Skeletal muscle tissue (tissue), 4 donors: ENCODE results near the gene PLEKHG5. TPM values are rescaled to one million over a fixed set of nuclear protein-coding genes. Genes with fewer than 3 reads are reported as not detected.

Experiments
- H3K27ac ChIP-seq: one replicate; pipeline ENCODE4 v1.7.0; 2013; ENCODE audit warnings: mild to moderate bottlenecking, low read depth, low read length, inconsistent platforms
- H3K27me3 ChIP-seq, 3 donors: one replicate each; pipeline ENCODE4 v1.7.0; 2013; ENCODE audit warnings: low read length in 3 of 3; ENCODE audit not compliant: control insufficient read depth in 3 of 3, insufficient read depth in 3 of 3
- H3K36me3 ChIP-seq, 3 donors: one replicate each; pipeline ENCODE4 v1.7.0; 2013; ENCODE audit warnings: low read length in 3 of 3; ENCODE audit not compliant: control insufficient read depth in 3 of 3, insufficient read depth in 3 of 3
- H3K4me1 ChIP-seq, 3 donors: one replicate each; pipeline ENCODE4 v1.7.0; 2013; ENCODE audit warnings: low read length in 3 of 3, mild to moderate bottlenecking in 3 of 3; ENCODE audit not compliant: control insufficient read depth in 3 of 3, insufficient read depth in 3 of 3
- H3K4me3 ChIP-seq, 3 donors: one replicate each; pipeline ENCODE4 v1.7.0; 2013; ENCODE audit warnings: low read length in 3 of 3
- H3K9ac ChIP-seq, 3 donors: one replicate each; pipeline ENCODE4 v1.7.0; 2013; ENCODE audit warnings: low read length in 3 of 3, mild to moderate bottlenecking in 3 of 3, moderate library complexity in 2 of 3, low read depth in 1 of 3
- H3K9me3 ChIP-seq, 3 donors: one replicate each; pipeline ENCODE4 v1.7.0; 2013; ENCODE audit warnings: low read length in 3 of 3; ENCODE audit not compliant: control insufficient read depth in 3 of 3
- total RNA-seq: library from RNA; depleted of rRNA; stranded (reverse); fragments of >200 nt; gene quantifications from one replicate; pipeline ENCODE4 v1.2.3, GENCODE V29; 2014
- donor health status: Osteomylitis.

Gene PLEKHG5
- total RNA-seq, 1 donor from 2014 or later = 8.4 TPM

- Histone ChIP-seq H3K4me3 (peak overlapping the region in 1 of 3 donors; percentile 35), H3K9ac (no peak overlapping the region), H3K4me1 (peaks cover 12 to 16% (median 12%) of the 10 kb centered on the region in 3 donors), H3K27ac (no peak overlapping the region), H3K36me3 (no peaks in the 10 kb centered on the region), H3K27me3 (peaks cover 18 to 25% (median 20%) of the 10 kb centered on the region in 3 donors), H3K9me3 (no peaks in the 10 kb centered on the region)
Observed at GRCh38 chr1:6485168-6486101, 6.0 kb downstream of the PLEKHG5 start.

GRCh38 chr1:6484826-6485167 lies 6.7 kb downstream of the PLEKHG5 start:
- peaks cover 16 to 20% (median 18%) of the 10 kb centered on the region in 3 donors for H3K27me3 ChIP-seq
- no peaks in the 10 kb centered on the region for H3K9me3 ChIP-seq
- H3K36me3 ChIP-seq = no peaks in the 10 kb centered on the region
- no peak overlapping the region for H3K9ac ChIP-seq
- H3K4me1 ChIP-seq = peaks cover 6 to 10% (median 8%) of the 10 kb centered on the region in 3 donors
- no peak overlapping the region for H3K27ac ChIP-seq
- H3K4me3 ChIP-seq = peak overlapping the region in 1 of 3 donors; percentile 35

- Histone ChIP-seq H3K4me3 (no peak overlapping the region), H3K27ac (no peak overlapping the region), H3K4me1 (peaks cover 6 to 8% (median 8%) of the 10 kb centered on the region in 3 donors)
Observed at GRCh38 chr1:6483761-6484117, 7.7 kb downstream of the PLEKHG5 start.

DNA sequence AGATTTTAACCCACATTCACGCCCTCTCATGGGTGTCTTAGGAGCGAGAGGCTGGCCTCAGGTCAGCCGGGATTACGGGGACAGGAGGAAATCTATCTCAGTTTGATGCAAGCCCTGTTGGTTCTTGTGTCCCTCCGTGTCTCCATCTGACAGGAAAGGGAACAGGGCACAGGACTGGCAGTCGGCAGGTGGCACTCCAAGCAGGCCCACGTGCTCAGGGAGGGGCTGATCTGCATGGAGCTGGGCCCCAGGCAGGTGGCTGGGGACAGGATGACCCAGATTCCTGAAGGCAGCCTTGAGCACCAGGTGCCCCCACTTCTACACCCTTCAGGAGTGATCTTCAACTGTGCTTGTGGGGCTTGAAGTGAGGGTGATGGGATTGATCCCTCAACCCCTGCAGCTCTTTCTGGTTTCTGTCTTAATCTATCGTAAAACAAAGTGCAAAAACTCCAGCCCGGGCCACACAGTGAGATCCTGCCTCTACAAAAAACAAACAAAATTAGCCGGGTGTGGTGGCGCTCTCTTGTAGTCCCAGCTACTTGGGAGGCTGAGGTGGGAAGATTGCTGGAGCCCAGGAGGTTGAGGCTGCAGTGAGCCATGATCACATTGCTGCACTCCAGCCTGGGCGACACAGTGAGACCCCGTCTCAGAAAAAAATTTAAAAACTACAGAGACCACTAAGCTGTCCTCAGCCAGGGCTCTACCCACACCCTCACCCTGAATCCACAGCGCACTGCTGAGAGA lies 8.3 kb downstream of the PLEKHG5 start:
- no peak overlapping the region for H3K4me3 ChIP-seq
- no peaks in the 10 kb centered on the region for H3K9me3 ChIP-seq
- H3K36me3 ChIP-seq = no peaks in the 10 kb centered on the region

More at GRCh38 chr1:6483761-6484117, 7.7 kb downstream of the PLEKHG5 start:
- Histone ChIP-seq H3K9me3 (no peaks in the 10 kb centered on the region), H3K27me3 (peaks cover 10 to 20% (median 18%) of the 10 kb centered on the region in 3 donors), H3K9ac (no peak overlapping the region), H3K36me3 (no peaks in the 10 kb centered on the region)

DNA sequence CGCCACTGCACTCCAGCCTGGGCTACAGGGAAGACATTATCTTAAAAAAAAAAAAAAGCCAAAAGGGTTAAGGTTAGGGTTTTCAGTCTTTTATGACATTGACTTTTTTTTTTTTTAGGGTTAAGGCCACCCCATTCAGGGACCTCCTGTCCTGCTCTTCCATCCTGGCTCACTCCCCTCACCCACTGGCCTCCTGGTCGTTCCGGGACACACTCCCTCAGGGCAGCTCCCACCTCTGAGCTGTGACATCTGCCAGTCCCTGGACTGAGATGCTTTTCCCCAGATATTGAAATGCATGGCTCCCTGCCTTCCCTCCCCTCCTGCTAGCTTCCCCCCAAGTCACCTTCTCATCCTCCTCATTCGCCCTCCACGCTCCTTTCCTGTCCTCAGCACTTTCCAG lies 9.6 kb downstream of the PLEKHG5 start:
- Histone ChIP-seq H3K27ac (no peak overlapping the region), H3K27me3 (peaks cover 10 to 20% (median 18%) of the 10 kb centered on the region in 3 donors), H3K9me3 (no peaks in the 10 kb centered on the region), H3K4me1 (peaks cover 6 to 8% (median 8%) of the 10 kb centered on the region in 3 donors), H3K36me3 (no peaks in the 10 kb centered on the region), H3K9ac (no peak overlapping the region), H3K4me3 (no peak overlapping the region)

More for the DNA sequence above, 8.3 kb downstream of the PLEKHG5 start:
- no peak overlapping the region for H3K9ac ChIP-seq
- peaks cover 6 to 8% (median 8%) of the 10 kb centered on the region in 3 donors for H3K4me1 ChIP-seq
- H3K27me3 ChIP-seq = peaks cover 10 to 20% (median 18%) of the 10 kb centered on the region in 3 donors
- H3K27ac ChIP-seq = no peak overlapping the region

DNA sequence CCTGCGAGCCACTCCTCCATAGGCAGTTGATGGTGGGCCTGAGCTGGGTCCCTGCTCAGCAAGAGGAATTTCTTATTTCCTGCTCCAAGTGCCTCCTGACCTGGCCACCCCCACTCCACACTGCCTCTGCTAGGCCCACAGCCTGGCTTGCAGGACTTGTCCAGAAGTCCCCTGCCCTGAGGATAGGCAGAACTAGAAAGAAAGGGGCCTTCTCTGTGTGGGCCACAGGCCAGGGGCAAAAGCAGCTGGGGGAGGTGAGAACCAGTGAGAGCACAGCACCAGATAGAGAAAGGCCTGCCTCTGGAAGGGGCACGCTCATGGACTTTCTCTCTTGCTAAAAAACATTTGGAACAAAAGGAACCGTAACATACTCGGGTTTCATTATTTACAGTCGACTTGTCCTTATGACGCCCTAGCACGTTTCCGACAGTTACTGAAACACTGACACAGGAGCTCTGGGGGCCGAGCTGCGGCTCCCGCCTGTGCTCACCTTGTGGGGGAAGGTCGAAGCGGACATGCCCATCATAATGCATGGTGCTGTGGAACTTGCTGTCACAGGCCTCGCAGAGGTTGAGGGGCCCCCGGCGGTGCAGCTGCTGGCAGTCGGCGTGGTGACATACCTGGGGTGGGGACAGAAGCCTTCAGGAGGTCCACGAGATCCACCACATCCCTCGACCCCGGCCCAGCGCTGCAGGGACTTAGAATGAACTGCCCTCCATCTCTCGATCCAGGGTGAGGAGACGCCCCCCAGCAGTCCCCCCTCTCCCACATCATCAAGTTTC lies 14.2 kb downstream of the PLEKHG5 start:
- no peak overlapping the region for H3K27ac ChIP-seq
- H3K4me1 ChIP-seq = no peaks in the 10 kb centered on the region
- H3K9me3 ChIP-seq = no peaks in the 10 kb centered on the region
- H3K36me3 ChIP-seq = peaks cover 0 to 5% (median 3%) of the 10 kb centered on the region in 3 donors
- no peak overlapping the region for H3K9ac ChIP-seq
- H3K27me3 ChIP-seq = peaks cover 0 to 4% (median 2%) of the 10 kb centered on the region in 3 donors
- H3K4me3 ChIP-seq = no peak overlapping the region

- Histone ChIP-seq H3K27ac (no peak overlapping the region), H3K27me3 (peaks cover 0 to 8% (median 2%) of the 10 kb centered on the region in 3 donors), H3K9me3 (no peaks in the 10 kb centered on the region), H3K4me3 (no peak overlapping the region), H3K4me1 (no peaks in the 10 kb centered on the region), H3K36me3 (peaks cover 0 to 5% (median 3%) of the 10 kb centered on the region in 3 donors), H3K9ac (no peak overlapping the region)
Observed at GRCh38 chr1:6476483-6476882, 15.0 kb downstream of the PLEKHG5 start.

DNA sequence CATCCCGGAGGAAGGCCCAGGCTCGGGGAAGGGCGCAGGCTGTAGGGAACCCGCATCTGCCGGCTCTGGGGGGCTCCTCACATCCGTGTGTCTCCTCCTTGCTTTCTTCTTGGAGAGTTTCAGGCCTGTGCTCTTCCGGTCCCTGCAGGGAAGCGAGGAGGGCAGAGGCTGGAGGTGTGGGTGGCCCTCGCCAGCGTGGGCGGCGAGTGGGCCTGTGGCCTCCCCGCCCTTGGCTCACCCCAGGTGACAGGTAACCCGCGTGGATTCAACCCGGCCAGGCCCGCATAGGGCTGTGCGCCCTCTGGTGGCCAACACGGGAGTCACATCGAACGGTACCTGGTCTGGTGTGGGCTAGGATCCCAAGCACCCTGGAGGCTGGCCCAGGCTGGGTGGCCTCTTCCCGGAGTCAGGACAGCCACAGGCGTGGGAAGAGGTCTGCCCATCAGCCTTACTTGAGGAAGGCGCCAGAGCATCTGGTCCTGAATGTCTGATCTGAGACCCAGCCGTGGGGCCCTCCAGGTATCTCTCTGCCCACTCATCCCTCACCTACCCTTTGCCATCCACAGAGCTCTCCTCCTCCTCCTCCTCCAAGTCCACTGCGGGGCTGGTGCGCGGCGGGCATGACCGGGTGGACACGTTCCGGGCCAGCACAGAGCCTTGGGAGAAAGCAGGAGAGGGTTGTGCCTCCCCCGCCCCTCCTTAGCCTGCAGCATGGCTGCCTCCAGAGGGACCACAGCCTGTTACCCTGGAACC lies 15.9 kb downstream of the PLEKHG5 start:
- H3K4me1 ChIP-seq = no peaks in the 10 kb centered on the region
- peaks cover 0 to 8% (median 2%) of the 10 kb centered on the region in 3 donors for H3K27me3 ChIP-seq
- no peak overlapping the region for H3K4me3 ChIP-seq
- no peaks in the 10 kb centered on the region for H3K9me3 ChIP-seq
- no peak overlapping the region for H3K27ac ChIP-seq
- no peak overlapping the region for H3K9ac ChIP-seq
- peaks cover 0 to 5% (median 3%) of the 10 kb centered on the region in 3 donors for H3K36me3 ChIP-seq

DNA sequence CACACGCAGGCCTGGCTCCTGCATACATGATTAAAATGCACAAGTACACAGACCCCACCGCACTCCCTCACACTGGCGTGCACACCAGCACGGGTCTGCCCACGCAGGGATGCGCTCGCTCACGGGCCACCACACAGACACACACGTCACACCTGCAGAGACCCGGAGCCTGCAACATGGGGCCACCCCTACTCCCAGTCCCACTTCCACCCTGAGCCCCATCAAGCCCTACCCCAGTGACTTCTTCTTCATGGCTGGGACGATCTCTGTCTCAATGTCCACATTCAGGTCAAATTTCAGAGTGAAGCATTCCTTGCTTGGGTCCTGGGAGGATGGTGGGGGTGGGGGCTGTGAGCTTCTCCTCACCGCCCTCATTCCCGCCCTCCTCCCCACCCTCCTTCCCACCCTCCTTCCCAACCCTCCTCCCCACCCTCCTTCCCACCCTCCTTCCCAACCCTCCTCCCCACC lies 16.6 kb downstream of the PLEKHG5 start:
- H3K4me1 ChIP-seq = no peaks in the 10 kb centered on the region
- no peak overlapping the region for H3K27ac ChIP-seq
- H3K36me3 ChIP-seq = peaks cover 0 to 5% (median 3%) of the 10 kb centered on the region in 3 donors
- no peak overlapping the region for H3K4me3 ChIP-seq
- H3K9me3 ChIP-seq = no peaks in the 10 kb centered on the region
- H3K9ac ChIP-seq = no peak overlapping the region
- H3K27me3 ChIP-seq = peaks cover 0 to 8% (median 2%) of the 10 kb centered on the region in 3 donors
